Urothelium cell line (cell line): Measurements from ENCODE around the gene ZNF302.
"Not testable (repeated sequence)": the region's sequence is repeated elsewhere in the genome, so short reads cannot be mapped to it uniquely, and the experiment has no call there.

Source experiments
- DNase-seq: peaks from one replicate; pipeline ENCODE4 v3.0.0; 2011; ENCODE audit warnings: low spot score, mixed read lengths
- FAIRE-seq: peaks from 2 replicates; lab custom pipeline; 2011; peaks lifted over from hg19 to GRCh38; lab: Jason Lieb, UNC

ZNF302 gene

DNA sequence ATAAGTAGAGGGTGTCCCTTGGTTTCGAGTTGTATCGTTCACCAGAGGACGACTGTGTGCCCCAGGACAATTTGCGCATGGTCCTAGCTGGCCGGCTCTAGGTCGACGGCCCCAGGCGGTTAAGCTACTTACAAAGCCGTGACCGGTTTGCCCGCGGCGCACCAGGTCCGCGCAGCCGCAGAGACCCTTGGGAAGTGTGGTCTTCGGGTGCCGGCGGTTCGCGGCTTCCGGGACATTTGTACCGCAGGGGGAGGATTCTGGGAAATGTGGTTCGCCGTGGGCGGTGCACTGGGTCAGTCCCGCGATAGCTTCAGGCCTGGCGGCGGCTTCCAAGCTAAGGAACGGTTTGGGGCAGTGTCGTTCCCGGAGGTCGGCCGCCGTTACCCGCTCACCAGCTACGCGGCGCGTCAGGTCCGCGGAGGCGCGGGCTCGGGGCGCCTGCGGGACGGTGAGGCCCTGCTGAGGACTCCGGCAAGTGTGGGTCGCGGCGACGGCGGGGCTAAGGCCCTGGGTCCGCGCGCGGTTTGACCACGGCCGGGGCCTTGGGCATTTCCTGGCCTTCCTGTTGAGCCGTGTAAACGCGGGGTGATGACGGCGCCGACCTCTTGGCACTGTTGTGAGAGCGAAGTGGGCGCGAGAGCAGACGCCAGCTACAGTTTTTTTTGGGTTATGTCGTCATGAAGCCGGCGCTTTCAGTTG lies at the start of gene ZNF302:
TSS of gene ZNF302 (plus strand) at position 293 of the 699 bp plus-strand sequence. CDS start 1,127 bp downstream, outside the sequence.
- FAIRE-seq (peak; percentile 83), DNase-seq (peak; percentile 96)

DNA sequence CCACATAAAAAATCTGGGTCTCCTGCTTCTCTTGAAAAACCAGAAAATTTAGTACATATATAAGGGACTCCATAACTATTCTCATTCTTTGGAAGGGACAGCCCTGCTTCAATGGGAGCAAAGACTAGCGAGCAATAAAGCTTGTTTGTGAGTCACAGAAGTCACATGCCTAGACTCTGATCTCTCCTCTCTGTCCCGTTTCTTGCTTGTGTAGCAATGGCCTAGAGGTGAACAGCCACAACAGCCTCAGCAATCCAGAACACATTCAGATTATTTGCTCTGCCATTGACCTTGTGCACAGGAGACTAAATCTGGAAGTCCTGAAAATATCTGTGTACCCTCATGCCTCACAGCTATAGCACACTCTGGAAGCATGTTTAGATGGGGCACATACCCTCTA lies 43.7 kb upstream of the ZNF302 start:
- no peak for FAIRE-seq
- no peak for DNase-seq

DNA sequence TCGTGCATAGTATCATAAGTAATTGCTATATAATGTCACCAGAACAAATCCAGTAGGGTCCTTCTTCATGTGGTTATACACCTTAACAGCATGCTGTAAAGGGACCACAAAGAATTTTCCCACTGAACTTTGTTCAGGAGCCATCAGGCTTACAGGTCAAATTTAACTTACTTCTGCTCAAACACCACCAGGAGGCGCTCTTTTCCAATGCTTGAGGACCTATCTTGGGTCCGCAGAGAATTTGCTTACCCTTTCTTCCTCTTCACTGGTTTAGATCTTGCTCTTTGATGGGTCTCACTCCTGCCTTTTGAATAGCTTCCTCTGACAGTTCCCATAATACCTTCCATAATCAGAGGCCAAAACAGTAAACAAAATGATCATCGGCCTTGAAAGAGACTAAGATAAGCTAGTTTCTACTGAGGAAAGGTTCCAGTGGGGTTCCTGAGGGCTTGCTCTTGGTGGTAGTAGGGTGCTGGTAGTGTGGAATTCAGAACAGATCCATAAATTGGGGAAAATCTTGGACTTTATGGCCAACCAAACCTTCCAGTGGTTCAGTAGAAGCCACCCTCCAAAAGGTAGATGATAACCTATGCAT lies 37.9 kb upstream of the ZNF302 start:
- DNase-seq: peak; percentile 17
- FAIRE-seq: no peak

DNA sequence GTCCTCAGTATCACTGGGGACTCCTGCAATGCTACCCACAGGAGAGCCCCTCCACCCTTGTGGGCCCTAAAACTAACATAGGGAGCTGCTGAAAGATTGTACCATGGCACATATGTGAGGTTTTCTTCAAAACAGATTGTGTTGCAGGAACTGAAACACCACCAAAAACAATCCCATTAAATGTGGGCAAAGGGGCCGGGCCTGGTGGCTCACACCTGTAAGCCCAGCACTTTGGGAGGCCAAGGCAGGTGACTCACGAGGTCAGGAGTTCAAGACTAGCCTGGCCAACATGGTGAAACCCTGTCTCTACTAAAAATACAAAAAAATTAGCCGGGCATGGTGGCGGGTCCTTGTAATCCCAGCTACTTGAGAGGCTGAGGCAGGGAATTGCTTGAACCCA lies 35.2 kb upstream of the ZNF302 start:
- FAIRE-seq: no peak

DNA sequence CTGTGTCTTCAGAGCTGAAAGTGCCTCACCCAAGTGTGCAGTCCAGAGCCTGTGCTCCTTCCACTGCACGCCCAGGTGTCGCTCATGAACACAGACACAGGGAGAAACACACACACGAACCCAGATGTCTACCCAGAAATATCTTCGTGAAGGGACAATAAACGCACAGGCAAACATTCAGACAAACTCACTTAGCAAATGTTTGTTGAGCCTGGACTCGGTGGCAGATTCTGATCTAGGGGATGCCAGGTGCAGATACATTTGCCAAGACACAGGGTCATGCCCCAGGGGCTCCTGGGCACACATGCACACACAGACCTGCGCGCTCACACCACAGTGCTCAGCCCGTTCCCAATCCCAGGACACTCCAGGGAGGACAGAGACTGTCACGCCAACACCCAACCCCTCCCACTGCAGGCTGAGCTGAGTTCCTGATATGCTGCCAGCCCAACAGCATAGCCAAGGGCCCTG lies 32.5 kb upstream of the ZNF302 start:
- FAIRE-seq (no peak), DNase-seq (no peak)

More for the DNA sequence above, 35.2 kb upstream of the ZNF302 start:
- no peak for DNase-seq

DNA sequence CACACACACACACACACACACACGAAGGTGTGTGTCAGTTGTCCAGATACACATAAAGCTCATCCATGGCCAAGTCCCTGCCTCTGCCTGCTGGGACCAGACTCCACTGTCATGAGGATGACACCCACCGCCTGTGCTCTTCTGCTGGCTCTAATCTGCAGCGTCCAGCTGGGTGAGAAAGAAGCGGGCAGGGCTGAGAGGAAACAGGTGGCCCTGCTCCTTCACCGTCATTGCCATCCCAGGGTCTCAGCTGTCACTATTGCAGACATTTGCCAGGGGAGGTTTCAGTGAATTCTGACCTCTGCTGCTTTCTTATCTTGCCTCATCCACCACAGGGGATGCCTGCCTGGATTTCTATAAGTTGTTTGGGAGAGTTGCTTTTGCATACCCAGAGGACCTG lies 31.9 kb upstream of the ZNF302 start:
- DNase-seq (no peak), FAIRE-seq (no peak)

DNA sequence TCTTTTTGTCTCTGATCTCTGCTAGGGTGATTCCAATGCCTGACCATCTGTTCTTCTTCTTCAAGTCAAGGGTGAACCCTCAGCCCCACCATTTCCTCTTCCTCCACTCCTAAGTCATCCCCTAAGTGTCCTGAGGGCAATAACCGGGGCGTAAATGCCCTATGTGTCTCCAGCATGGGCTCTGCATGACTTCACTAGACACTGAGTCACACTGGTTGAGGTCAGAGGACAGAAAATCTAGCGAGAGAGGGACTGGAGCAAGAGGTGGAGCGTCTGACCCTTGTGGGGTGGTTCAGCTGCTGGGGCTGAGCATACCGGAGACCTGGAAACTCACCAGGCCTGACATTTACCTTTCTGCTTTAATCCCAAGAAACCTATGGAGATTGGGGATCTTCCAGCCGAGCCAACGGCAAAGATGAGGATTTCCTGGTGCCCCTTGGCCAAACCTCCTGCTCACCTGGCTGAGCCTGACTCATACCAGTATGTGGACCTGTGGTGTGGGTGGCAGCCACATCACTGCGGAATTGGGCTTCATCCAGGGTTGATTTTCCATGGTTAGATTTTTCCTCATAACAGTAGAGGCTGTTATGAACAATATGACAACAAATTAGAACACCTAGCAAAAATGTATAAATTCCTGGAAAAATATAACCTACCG lies 27.5 kb upstream of the ZNF302 start:
- FAIRE-seq: no peak
- peak; percentile 14 for DNase-seq

DNA sequence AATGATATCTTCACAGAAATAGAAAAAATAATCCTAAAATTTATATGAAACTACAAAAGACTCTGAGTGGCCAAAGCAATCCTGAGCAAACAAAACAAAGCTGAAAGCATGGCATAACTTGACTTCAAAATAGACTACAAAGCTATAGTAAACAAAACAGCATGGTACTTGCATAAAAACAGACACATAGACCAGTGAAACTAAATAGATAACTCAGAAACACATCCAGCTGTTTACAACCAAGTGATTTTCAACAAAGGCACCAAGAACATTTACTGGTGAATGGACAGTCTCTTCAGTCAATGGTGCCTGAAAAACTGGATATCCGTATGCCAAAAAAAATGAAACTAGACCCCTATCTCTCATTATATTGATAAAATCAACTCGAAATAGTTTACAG lies 25.7 kb upstream of the ZNF302 start:
- FAIRE-seq: no peak
- no peak for DNase-seq

DNA sequence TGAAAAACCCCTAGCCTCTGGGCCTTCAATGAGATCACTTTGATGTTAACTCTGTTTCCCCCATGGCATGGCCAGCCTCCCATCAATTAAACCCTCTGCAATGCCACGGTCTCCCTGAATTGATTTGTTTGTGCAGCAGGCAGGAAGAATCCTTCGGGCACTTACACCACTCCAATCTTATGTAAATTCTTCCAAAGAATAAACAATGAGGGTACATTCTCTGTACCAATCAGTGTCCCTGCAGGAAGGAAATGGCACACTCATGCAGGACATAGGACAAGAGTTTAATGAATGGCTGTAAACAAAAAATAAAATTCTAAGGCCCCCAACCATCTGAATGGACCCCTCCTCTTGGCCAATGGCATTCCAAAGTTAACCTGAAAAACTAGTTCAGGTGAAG lies 22.7 kb upstream of the ZNF302 start:
- FAIRE-seq: no peak

DNA sequence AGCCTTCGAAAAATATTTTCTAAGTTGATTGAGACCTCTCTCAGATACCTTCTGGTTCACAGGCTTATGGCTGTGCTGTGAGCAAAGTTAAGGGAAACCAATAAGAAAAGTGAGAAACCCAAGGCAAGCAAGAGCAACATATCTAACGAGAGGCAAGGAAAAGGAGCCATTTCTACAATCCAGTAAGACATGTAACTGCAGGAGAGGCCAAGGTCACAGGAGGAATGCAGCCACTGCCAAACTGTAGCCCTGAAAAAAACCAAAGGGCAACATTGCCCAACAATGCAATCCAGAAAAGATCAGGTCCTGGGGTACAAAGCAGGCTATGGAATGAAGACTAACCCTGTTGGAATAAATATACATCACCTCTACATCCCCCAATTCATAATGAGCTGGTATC lies 21.8 kb upstream of the ZNF302 start:
- DNase-seq: no peak
- FAIRE-seq: no peak

More for the DNA sequence above, 22.7 kb upstream of the ZNF302 start:
- no peak for DNase-seq

DNA sequence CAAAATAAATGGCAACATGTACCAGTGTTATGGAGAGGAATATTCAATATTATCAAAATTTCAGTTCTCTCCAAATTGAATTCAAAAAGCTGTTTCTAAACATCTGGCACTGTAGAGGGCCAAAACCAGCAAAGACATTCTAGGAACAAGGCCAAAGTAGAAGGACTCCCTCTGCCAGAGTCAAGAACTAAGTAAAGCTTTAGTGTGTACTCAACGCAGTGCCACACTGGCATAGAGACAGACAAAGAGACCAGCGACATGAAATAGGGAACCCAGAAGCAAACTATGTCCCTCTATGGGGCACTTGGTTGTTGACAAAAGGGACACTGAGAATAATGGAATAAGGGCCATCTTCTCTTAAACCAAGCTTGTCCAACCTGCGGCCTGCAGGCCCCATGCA lies 16.1 kb upstream of the ZNF302 start:
- FAIRE-seq (no peak), DNase-seq (no peak)

DNA sequence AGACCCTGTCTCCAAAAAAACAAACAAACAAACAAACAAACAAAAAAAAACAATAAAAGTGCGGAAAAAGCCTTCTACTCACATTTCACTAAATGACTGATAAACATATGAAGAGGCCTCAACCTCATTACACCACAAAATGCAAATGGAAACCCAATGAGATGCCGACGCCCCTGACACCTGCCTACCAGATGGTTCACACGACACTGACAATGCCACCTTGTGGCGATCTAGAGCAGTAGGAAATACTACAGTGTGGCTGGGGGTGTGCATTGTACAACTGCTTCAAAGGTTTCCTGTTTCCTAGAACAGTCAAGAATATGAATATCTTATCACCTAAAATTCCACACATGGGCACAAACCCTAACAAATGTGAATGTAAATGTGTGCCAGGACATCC lies 14.6 kb upstream of the ZNF302 start:
- no peak for FAIRE-seq
- DNase-seq: peak; percentile 27

DNA sequence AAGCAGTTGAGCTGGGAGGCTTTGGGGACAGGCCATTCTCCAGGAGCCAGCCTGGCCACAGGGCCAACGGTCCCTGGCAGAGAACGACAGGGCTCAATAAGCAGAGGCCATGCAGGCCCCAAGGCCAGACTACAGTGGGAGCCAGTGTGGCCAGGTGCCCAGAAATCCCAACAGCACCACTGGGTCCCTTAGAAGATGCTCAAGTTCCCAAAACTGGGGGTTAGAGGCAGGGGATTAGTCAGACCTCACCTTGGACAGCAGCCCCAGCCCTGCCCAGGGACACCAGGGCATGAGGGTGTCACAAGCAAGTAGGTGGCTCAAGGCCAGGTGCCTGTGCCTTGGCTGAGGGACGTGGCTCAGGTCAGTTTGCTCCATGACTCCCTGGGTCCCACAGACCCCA lies 13.3 kb upstream of the ZNF302 start:
- DNase-seq (no peak), FAIRE-seq (no peak)

DNA sequence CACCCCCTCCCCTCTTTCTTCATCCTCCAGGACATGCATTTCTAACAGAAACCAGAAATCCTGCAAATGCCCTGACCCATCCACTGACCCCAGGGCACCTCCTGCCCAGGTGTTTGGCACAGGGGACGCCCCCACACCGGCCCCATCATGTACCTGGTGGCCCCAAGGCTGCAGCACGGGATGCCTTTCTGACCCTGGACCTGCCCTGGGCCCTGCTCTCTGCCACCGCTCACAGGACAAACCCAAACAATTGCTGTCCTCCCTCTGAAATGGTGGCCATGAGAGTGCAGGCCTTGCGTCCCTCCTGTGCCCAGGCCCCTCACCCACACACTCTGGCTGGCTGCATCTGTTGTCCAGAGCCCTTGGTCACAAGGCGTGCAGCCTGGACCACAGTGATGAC lies 12.6 kb upstream of the ZNF302 start:
- FAIRE-seq: no peak
- no peak for DNase-seq

DNA sequence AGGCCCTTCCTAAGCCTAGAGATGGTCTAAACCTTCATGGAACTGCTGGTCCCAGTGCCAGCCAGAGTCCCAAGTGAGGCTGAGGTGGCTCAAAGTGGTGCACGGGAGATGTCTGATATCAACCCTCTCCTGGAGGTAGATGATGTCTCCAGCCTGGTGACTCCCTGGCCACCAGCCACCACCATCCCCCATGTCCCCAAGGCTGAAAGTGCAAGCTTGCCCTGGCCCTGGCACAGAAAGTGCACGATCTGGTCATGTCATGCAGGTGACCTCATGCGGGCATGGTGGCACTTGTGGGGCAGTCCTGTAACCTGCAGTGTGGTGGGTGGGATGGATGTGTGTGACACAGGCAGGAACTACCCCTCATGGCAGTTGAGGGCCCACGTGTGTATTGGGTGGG lies 12.2 kb upstream of the ZNF302 start:
- not testable (repeated sequence) for FAIRE-seq, DNase-seq

DNA sequence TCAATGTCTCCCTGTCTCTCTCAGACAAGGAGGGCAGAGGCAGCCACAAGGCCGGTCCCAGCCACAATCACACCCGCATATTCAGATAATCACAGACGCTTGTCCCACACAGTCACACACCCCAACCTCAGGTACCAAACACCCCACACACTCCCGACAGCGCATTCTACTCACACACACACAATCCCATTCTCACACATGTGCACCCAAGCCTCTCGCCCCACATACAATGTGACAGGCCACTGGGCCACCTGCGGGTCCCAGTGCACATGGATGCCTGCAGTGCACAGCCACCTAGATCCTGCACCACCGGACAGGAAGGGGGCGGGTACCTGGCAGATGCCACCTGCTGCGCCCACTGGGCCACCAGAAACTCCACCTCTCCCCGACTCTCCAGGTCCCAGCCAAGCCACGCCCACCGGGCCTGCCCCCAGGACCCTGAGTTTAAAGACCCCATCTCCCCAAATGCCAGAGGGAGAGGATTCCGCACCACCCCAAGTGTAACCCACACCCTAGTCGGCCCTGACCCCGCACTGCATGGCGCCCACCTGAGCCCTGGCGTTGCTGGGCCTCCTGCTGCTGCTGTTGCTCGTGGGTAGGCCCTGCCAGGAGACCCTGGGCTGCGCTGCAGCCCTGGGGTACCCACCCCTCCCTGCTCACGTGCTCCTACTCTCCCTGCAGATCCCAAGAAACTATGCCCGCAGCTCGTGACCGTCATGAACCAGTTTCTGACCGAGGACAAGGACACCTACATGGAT lies 11.1 kb upstream of the ZNF302 start:
- FAIRE-seq: no peak

DNA sequence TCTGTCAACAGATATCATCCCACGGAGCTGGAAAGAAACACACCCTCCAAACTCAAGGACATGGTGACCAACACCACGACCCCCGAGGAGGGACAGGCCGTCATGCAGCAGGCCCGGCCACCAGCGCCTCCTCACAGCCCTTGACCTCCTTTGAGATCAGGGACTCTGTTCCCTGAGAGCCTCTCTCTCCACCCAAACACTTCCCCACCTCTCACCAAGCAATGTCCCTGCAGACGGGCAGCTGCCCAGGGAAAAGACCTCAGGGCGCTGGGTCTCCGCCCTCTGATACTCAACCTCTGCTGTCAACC lies 10.6 kb upstream of the ZNF302 start:
- FAIRE-seq: no peak
- DNase-seq: no peak

More for the DNA sequence above, 11.1 kb upstream of the ZNF302 start:
- no peak for DNase-seq

DNA sequence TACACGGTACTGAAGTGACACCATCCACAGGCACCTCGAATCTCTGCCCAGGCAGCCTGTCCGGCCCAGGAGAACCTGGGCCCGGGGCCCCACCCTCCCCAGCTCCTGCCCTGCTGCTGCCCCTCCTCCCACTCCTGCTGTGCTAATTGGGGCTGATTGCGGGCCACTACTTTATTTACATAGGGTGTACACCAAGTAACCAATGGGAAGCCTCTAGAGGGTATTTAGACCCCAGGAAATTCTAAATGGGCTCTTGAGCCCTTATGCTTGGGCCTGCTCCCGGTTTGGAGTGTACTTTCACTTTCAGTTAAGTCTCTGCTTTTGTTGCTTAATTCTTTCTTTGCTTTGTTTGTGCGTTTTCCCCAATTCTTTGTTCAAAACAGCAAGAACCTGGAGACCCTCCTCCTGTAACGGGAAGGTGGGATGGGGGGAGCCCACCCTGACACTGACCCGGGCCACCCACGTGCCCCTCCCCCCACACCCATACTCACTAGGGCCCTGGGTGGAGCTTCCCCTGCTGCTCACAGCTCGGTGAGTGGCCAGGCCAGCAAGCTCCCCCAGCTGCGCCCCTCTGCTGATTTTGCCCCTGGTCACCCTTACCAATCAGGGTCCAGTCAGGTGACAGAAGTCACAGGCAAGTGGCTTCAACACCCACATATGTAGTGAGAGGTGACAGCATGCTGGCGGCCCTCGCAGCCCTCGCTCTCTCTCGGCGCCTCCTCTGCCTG lies 10.0 kb upstream of the ZNF302 start:
- DNase-seq: no peak
- peak; percentile 78 for FAIRE-seq

DNA sequence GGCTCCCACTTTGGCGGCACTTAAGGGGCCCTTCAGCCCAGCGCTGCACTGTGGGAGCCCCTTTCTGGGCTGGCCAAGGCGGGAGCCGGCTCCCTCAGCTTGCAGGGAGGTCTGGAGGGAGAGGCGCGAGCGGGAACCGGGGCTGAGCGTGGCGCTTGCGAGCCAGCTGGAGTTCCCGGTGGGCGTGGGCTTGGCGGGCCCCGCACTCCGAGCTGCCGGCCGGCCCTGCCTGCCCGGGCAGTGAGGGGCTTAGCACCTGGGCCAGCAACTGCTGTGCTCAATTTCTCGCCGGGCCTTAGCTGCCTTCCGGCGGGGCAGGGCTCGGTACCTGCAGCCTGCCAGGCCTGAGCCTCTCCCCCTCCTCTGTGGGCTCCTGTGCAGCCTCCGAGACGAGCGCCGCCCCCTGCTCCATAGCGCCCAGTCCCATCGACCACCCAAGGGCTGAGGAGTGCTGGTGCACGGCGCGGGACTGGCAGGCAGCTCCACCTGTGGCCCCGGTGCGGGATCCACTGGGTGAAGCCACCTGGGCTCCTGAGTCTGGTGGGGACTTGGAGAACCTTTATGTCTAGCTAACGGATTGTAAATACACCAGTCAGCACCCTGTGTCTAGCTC lies 9.3 kb upstream of the ZNF302 start:
- not testable (repeated sequence) for FAIRE-seq, DNase-seq

DNA sequence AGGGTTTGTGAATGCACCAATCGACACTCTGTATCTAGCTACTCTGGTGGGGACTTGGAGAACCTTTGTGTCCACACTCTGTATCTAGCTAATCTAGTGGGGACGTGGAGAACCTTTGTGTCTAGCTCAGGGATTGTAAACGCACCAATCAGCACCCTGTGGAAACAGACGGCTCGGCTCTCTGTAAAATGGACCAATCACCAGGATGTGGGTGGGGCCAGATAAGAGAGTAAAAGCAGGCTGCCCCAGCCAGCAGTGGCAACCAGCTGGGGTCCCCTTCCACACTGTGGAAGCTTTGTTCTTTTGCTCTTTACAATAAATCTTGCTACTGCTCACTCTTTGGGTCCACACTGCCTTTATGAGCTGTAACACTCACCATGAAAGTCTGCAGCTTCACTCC lies 8.8 kb upstream of the ZNF302 start:
- not testable (repeated sequence) for FAIRE-seq, DNase-seq
